Mesendoderm (in vitro differentiated cells): Measurements from ENCODE around the gene TMEM60.
A peak's percentile ranks its signal among the peaks of the same experiment; 100 is the strongest.

Experiments used
- DNase-seq: peaks from one replicate; pipeline ENCODE4 v3.0.0; 2013
- H2AK5ac ChIP-seq: 2 replicates; pipeline ENCODE4 v1.6.1; 2013; ENCODE audit warnings: low read length, inconsistent platforms
- H2BK120ac ChIP-seq: 2 replicates; pipeline ENCODE4 v1.6.1; 2013; ENCODE audit warnings: low read depth, mild to moderate bottlenecking, low read length, moderate library complexity, mixed read lengths
- H2BK15ac ChIP-seq: replicated peaks from 2 replicates; pipeline ENCODE4 v1.6.1; 2013; ENCODE audit warnings: low read depth, mild to moderate bottlenecking, moderate library complexity
- H2BK5ac ChIP-seq: 2 replicates; pipeline ENCODE4 v1.6.1; 2013; ENCODE audit warnings: low read length, inconsistent platforms
- H3K18ac ChIP-seq: 2 replicates; pipeline ENCODE4 v1.6.1; 2013; ENCODE audit warnings: mild to moderate bottlenecking, low read length, mixed read lengths
- H3K23ac ChIP-seq: one replicate; pipeline ENCODE4 v1.6.1; 2013; ENCODE audit warnings: low read length
- H3K27ac ChIP-seq: 2 replicates; pipeline ENCODE4 v1.5.1; 2013; ENCODE audit warnings: low read depth, mild to moderate bottlenecking, inconsistent platforms, low read length, moderate library complexity
- H3K27me3 ChIP-seq: 2 replicates; pipeline ENCODE4 v1.6.1; 2013; ENCODE audit warnings: low read length, control low read depth, mild to moderate bottlenecking, inconsistent platforms; ENCODE audit not compliant: insufficient read depth, poor library complexity
- H3K36me3 ChIP-seq: 2 replicates; pipeline ENCODE4 v1.6.1; 2013; ENCODE audit warnings: low read length, inconsistent platforms; ENCODE audit not compliant: control insufficient read depth, insufficient read depth
- H3K4ac ChIP-seq: one replicate; pipeline ENCODE4 v1.6.1; 2013; ENCODE audit warnings: low read depth, mild to moderate bottlenecking, low read length, moderate library complexity
- H3K4me1 ChIP-seq: 2 replicates; pipeline ENCODE4 v1.6.1; 2013; ENCODE audit warnings: low read depth, low read length, inconsistent platforms; ENCODE audit not compliant: control insufficient read depth
- H3K4me2 ChIP-seq: 2 replicates; pipeline ENCODE4 v1.6.1; 2013; ENCODE audit warnings: low read length
- H3K4me3 ChIP-seq: 2 replicates; pipeline ENCODE4 v1.5.1; 2013; ENCODE audit warnings: mild to moderate bottlenecking, low read length
- H3K56ac ChIP-seq: one replicate; pipeline ENCODE4 v1.6.1; 2013; ENCODE audit warnings: low read length
- H3K79me1 ChIP-seq: 2 replicates; pipeline ENCODE4 v1.6.1; 2013; ENCODE audit warnings: low read length, inconsistent platforms
- H3K79me2 ChIP-seq: 2 replicates; pipeline ENCODE4 v1.6.1; 2013; ENCODE audit warnings: mild to moderate bottlenecking, low read length; ENCODE audit not compliant: control insufficient read depth, insufficient read depth
- H3K9ac ChIP-seq: 2 replicates; pipeline ENCODE4 v1.6.1; 2013; ENCODE audit warnings: low read length, inconsistent platforms
- H4K5ac ChIP-seq: one replicate; pipeline ENCODE4 v1.6.1; 2013; ENCODE audit warnings: low read length
- H4K8ac ChIP-seq: one replicate; pipeline ENCODE4 v1.6.1; 2013; ENCODE audit warnings: low read depth, mild to moderate bottlenecking, control low read depth, low read length, moderate library complexity
- WGBS: extraction: QIAGEN DNeasy Blood & Tissue Kit; methylation state at CpG from one replicate; pipeline ENCODE4 v1.1.7; 2013; ENCODE audit warnings: low lambda C conversion rate, missing lambda C conversion rate; ENCODE audit not compliant: insufficient coverage; ENCODE audit errors: extremely low coverage; 5-methylcytosine and 5-hydroxymethylcytosine counted together

The TMEM60 gene

DNA sequence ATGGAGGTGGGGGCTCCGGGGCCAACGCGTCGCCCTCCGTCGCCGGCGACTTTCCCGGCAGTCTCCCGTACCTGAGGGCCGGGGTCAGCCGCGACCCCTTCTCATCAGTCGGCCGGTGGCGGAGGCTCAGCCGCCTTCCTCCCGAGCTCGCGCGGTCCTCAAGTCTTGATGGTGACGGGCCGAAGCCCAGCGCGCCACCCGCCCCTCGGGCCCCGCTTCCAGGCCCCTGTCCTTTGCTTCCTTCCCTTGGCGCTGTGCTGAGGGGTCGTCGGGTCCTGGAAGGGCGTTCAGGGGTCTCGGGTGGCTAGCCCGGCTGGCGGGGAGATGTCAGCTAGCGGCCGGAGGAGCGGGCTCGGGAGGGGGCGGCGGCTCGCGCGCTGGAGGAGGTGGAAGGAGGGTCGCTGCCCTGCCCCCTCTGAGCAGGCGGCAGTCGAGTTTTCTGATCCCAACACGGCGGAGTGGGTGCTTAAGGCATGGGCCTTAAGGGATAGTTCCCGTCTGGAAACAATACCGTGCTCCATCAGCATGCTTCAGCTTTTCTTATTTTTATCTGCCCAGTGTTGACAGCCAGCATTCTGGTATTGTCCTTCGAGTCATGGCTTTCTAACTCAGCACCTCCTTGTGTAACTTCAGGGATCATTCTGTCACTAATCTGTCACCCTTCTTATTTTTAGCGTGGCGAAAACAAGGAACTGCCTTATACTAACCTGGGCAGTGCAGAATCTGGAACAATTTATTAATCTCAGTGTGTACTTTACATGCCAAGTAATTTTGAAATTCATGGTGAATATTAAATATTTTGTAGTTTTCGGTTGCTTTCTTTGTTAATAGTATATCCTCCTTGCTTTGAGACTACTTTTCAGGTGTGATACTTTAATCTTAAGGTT, 1.1 kb upstream of the TMEM60 start:
- Histone ChIP-seq H3K27me3 (no peaks in the 10 kb centered on the region), H3K36me3 (no peaks in the 10 kb centered on the region), H3K4ac (no peak overlapping the region), H3K27ac (peak overlapping the region; percentile 79), H3K4me3 (peak overlapping the region; percentile 78), H2AK5ac (no peak overlapping the region), H3K4me1 (peaks cover 9% of the 10 kb centered on the region), H2BK120ac (no peak overlapping the region), H3K9ac (peak overlapping the region; percentile 85), H4K8ac (no peak overlapping the region), H3K79me1 (peaks cover 9% of the 10 kb centered on the region), H3K18ac (peak overlapping the region; percentile 26), H2BK15ac (no peak overlapping the region), H4K5ac (no peak overlapping the region), H3K4me2 (peak overlapping the region; percentile 88), H2BK5ac (peak overlapping the region; percentile 25), H3K79me2 (peaks cover 11% of the 10 kb centered on the region), H3K23ac (no peak overlapping the region), H3K56ac (peak overlapping the region; percentile 92)
- peak; percentile 62 for DNase-seq
- WGBS: no CpG with 5 or more reads among the region's 55 CpGs

DNA sequence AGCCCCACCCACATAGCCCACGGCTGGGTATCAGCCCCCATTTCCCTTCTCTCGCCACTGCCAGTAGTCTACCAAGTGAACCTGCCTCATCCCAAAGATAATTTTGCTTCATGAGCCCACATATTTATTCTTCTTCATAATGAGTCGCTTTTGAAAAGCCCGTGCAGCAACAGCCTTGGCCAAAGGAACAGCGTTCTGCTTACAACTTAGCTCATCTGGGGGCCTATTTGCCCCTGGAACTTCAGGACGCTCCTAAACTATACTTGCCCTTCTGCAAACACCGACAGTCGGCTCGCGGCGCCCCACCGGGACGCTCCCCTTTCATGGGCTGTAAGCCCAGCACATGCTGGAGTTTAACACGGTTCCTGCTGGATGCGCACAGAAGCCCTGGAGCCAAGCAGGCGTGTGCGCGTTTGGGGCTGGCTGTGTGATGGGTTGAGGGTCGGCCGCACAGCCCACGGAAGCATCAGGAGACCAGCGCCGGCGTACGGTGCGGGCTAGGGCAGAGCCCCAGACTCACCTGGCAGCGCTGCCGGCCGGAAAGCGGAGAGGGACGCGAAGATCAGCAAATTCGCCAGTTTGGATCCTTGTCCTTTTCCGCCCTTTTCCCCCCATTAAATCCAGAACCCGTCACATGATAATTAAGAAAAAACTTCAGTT, 370 bp downstream of the TMEM60 start:
- Histone ChIP-seq H3K4me3 (peak overlapping the region; percentile 96), H3K27me3 (no peaks in the 10 kb centered on the region), H3K23ac (peak overlapping the region; percentile 91), H2AK5ac (no peak overlapping the region), H3K79me1 (peaks cover 9% of the 10 kb centered on the region), H2BK120ac (no peak overlapping the region), H3K9ac (peak overlapping the region; percentile 96), H2BK5ac (peak overlapping the region; percentile 42), H4K5ac (no peak overlapping the region), H3K27ac (peak overlapping the region; percentile 83), H3K56ac (peak overlapping the region; percentile 98), H4K8ac (no peak overlapping the region), H3K36me3 (no peaks in the 10 kb centered on the region), H2BK15ac (no peak overlapping the region), H3K79me2 (peaks cover 11% of the 10 kb centered on the region), H3K4me1 (peaks cover 9% of the 10 kb centered on the region), H3K4ac (no peak overlapping the region), H3K4me2 (peak overlapping the region; percentile 93), H3K18ac (peak overlapping the region; percentile 80)
- DNase-seq: no peak
- no CpG with 5 or more reads among the region's 35 CpGs for WGBS

DNA sequence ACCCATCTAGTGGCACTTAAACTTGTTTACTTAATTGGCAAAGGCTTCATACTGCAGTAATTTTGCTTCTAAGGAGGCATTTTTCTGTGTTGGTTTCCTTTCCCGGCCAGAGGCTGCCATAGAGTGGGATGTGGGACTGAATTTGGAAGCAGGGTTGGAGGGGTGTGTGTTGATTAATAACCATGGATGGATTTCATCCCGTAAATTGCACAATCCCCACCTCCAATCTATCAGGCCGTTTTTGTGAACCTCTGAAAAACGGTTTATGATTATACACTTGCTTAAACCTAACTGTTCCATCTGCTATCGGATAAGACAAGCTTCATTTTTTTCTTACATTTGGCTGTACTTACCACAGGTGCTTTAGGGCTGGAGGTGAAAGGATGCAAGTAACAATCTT, 1.3 kb downstream of the TMEM60 start:
- no peak overlapping the region for H3K18ac ChIP-seq
- no peak overlapping the region for H4K8ac ChIP-seq
- H3K36me3 ChIP-seq: no peaks in the 10 kb centered on the region
- H2AK5ac ChIP-seq: no peak overlapping the region
- no peak overlapping the region for H3K4ac ChIP-seq
- H3K79me2 ChIP-seq: peaks cover 11% of the 10 kb centered on the region
- no peak for DNase-seq
- H3K9ac ChIP-seq: peak overlapping the region; percentile 96
- H3K56ac ChIP-seq: peak overlapping the region; percentile 98
- H3K27ac ChIP-seq: no peak overlapping the region
- peak overlapping the region; percentile 93 for H3K4me2 ChIP-seq
- H4K5ac ChIP-seq: no peak overlapping the region
- WGBS: no CpG with 5 or more reads among the region's 5 CpGs
- no peak overlapping the region for H2BK15ac ChIP-seq
- H2BK120ac ChIP-seq: no peak overlapping the region
- peaks cover 9% of the 10 kb centered on the region for H3K4me1 ChIP-seq
- H2BK5ac ChIP-seq: no peak overlapping the region
- peaks cover 9% of the 10 kb centered on the region for H3K79me1 ChIP-seq
- no peak overlapping the region for H3K4me3 ChIP-seq
- H3K27me3 ChIP-seq: no peaks in the 10 kb centered on the region
- no peak overlapping the region for H3K23ac ChIP-seq

DNA sequence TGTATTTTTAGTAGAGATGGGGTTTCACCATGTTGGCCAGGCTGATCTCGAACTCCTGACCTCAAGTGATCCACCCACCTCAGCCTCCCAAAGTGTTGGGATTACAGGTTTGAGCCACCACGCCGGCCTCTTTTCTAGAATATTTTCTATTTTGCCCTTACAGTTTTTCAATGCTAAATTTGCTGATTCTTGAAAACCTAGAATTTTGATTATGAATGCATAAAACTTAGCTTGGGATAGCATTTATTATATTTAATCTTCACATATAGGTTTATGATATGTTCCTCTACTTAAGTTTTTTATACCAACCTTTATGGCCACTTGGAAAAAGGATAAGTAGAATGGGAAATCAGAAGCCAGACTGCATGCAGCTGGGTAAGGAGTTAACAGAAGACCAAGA, 2.1 kb downstream of the TMEM60 start:
- Histone ChIP-seq H2BK5ac (no peak overlapping the region), H3K27me3 (no peaks in the 10 kb centered on the region), H3K79me2 (peaks cover 11% of the 10 kb centered on the region), H3K4me3 (no peak overlapping the region), H3K79me1 (peaks cover 9% of the 10 kb centered on the region), H2BK15ac (no peak overlapping the region), H3K9ac (no peak overlapping the region), H3K4ac (no peak overlapping the region), H3K36me3 (no peaks in the 10 kb centered on the region), H4K8ac (no peak overlapping the region), H3K56ac (no peak overlapping the region), H2AK5ac (no peak overlapping the region), H3K23ac (no peak overlapping the region), H3K27ac (no peak overlapping the region), H3K18ac (no peak overlapping the region), H2BK120ac (no peak overlapping the region), H4K5ac (no peak overlapping the region), H3K4me1 (peaks cover 9% of the 10 kb centered on the region), H3K4me2 (no peak overlapping the region)
- DNase-seq: no peak
- no CpG with 5 or more reads among the region's 3 CpGs for WGBS

DNA sequence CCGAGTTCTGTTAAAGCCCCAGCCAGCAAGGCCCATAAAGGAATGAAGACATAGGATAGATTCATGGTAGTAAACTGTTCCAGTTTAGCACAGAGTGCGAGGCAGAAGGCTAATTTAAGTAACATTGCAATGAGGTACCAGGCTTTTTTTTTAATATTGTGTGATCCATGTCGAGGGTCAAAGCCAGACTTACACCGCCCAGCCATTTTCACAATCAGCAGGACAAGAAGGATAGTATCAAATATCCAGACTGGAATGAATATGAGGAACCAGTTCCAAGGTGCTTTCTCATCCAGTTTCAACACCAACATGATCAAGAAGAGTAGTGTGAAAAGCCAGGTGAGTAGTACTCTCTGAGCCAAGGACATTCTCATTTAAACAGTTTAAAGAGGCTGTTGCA, 4.2 kb downstream of the TMEM60 start:
- Histone ChIP-seq H3K4me3 (no peak overlapping the region), H4K8ac (no peak overlapping the region), H3K27me3 (no peaks in the 10 kb centered on the region), H3K36me3 (no peaks in the 10 kb centered on the region), H3K4me1 (peaks cover 6% of the 10 kb centered on the region), H3K9ac (no peak overlapping the region), H3K56ac (no peak overlapping the region), H3K79me1 (peaks cover 9% of the 10 kb centered on the region), H4K5ac (no peak overlapping the region), H3K27ac (no peak overlapping the region), H2BK120ac (no peak overlapping the region), H3K4me2 (no peak overlapping the region), H2BK5ac (no peak overlapping the region), H2BK15ac (no peak overlapping the region), H3K18ac (no peak overlapping the region), H3K79me2 (peaks cover 11% of the 10 kb centered on the region), H3K23ac (no peak overlapping the region), H2AK5ac (no peak overlapping the region), H3K4ac (no peak overlapping the region)
- WGBS: no CpG with 5 or more reads among the region's 4 CpGs
- no peak for DNase-seq
